PFSK-1 (cell line): ENCODE results near the gene SLC24A4.

Source experiments
- FOXP2 ChIP-seq: optimal IDR thresholded peaks from 2 replicates; pipeline ENCODE3; 2011; ENCODE audit warnings: borderline replicate concordance, control low read depth, inconsistent platforms; ENCODE audit not compliant: insufficient read depth; ENCODE audit errors: extremely low read length, extremely low read depth
- POLR2AphosphoS5 ChIP-seq: IDR thresholded peaks from 2 replicates; pipeline ENCODE4 v1.6.1; 2012; ENCODE audit warnings: low read depth, mild to moderate bottlenecking, control low read depth, low read length, moderate library complexity
- SIN3A ChIP-seq: IDR thresholded peaks from 2 replicates; pipeline ENCODE4 v1.6.1; 2012; ENCODE audit warnings: mild to moderate bottlenecking, low read length, moderate library complexity, borderline replicate concordance; ENCODE audit not compliant: insufficient read depth
- TAF1 ChIP-seq: IDR thresholded peaks from 2 replicates; pipeline ENCODE4 v1.6.1; 2012; ENCODE audit warnings: low read length, control low read depth, borderline replicate concordance; ENCODE audit not compliant: insufficient read depth
- TF ChIP-seq, protein P1 (sequence below), 2 experiments: IDR thresholded peaks; 2 replicates each; pipeline versions ENCODE4 v1.6.1 to v1.8.0; 2011 to 2012; ENCODE audit warnings: low read depth in 2 of 2, low read length in 2 of 2, control low read depth in 1 of 2, inconsistent platforms in 1 of 2, mild to moderate bottlenecking in 1 of 2, moderate library complexity in 1 of 2; ENCODE audit not compliant: insufficient read depth in 1 of 2

DNA sequence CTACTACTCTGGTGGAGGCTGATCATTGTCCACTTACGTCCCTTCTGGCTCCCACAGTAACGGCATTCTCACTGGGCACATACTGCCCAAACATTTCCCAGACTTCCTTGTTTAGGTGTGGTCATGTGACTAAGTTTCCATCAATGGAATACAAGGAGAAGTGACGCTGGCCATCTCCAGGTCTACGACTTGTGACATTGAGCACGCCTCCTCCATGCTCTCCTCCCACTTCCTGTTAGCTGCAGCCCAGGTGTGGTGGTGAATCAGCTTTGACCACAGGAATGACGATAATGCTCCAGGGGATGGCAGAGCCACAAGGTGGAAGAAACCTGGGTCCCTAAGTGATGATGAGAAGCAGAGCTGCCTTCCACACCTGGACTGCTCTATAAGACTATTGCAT lies 6.0 kb upstream of the SLC24A4 start:
- TF ChIP-seq, protein P1, sequence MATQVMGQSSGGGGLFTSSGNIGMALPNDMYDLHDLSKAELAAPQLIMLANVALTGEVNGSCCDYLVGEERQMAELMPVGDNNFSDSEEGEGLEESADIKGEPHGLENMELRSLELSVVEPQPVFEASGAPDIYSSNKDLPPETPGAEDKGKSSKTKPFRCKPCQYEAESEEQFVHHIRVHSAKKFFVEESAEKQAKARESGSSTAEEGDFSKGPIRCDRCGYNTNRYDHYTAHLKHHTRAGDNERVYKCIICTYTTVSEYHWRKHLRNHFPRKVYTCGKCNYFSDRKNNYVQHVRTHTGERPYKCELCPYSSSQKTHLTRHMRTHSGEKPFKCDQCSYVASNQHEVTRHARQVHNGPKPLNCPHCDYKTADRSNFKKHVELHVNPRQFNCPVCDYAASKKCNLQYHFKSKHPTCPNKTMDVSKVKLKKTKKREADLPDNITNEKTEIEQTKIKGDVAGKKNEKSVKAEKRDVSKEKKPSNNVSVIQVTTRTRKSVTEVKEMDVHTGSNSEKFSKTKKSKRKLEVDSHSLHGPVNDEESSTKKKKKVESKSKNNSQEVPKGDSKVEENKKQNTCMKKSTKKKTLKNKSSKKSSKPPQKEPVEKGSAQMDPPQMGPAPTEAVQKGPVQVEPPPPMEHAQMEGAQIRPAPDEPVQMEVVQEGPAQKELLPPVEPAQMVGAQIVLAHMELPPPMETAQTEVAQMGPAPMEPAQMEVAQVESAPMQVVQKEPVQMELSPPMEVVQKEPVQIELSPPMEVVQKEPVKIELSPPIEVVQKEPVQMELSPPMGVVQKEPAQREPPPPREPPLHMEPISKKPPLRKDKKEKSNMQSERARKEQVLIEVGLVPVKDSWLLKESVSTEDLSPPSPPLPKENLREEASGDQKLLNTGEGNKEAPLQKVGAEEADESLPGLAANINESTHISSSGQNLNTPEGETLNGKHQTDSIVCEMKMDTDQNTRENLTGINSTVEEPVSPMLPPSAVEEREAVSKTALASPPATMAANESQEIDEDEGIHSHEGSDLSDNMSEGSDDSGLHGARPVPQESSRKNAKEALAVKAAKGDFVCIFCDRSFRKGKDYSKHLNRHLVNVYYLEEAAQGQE (IDR thresholded peaks at IDR 0.05; ENCODE audit: insufficient read depth in 1 of 2, low read depth in 2 of 2, low read length in 2 of 2) = no peak
- no peak for TF ChIP-seq FOXP2
- no peak for TF ChIP-seq SIN3A
- TF ChIP-seq TAF1 = no peak
- TF ChIP-seq POLR2AphosphoS5 = no peak
